GM21717 (cell line): ENCODE data around the gene MTNR1A.

ENCODE experiments used
- ATAC-seq: cut with Tn5 transposase; IDR thresholded peaks from one replicate; pipeline ENCODE4 v1.9.1; 2021; ENCODE audit warnings: mild to moderate bottlenecking, moderate library complexity; ENCODE audit not compliant: unreplicated experiment

Gene MTNR1A

GRCh38 chr4:186497043-186497442, 58.3 kb downstream of the MTNR1A start:
- ATAC-seq, result no peak

GRCh38 chr4:186494496-186494895, 60.9 kb downstream of the MTNR1A start:
- ATAC-seq, result no peak

- ATAC-seq, result no peak
Observed at GRCh38 chr4:186487726-186488125, 67.6 kb downstream of the MTNR1A start.

- ATAC-seq, result no peak
Observed at GRCh38 chr4:186486172-186486571, 69.2 kb downstream of the MTNR1A start.

- ATAC-seq, result no peak
Observed at GRCh38 chr4:186485561-186486062, 69.8 kb downstream of the MTNR1A start.

- ATAC-seq, result no peak
Observed at GRCh38 chr4:186485150-186485549, 70.2 kb downstream of the MTNR1A start.

- ATAC-seq, result no peak
Observed at GRCh38 chr4:186483656-186484055, 71.7 kb downstream of the MTNR1A start.
